ENCODE measurements around the gene RANBP9. TPM values are rescaled to one million over a fixed set of nuclear protein-coding genes. Genes with fewer than 3 reads are reported as not detected.

RANBP9 gene
- total RNA-seq, 1 experiment from 2014 or later, result 57.4 TPM

- no peaks in the 10 kb centered on the region for H3K9me3 ChIP-seq (ENCODE audit: low read depth, low read length, poor library complexity, severe bottlenecking)
- ChIA-PET POLR2A (ENCODE audit: low non-redundant PET) (no interaction called here), CTCF (no interaction called here)
- no peak for DNase-seq (ENCODE audit: low spot score)
- no peak overlapping the region for H3K4me3 ChIP-seq (ENCODE audit: low read depth, low read length, poor library complexity, severe bottlenecking)
- no peak for TF ChIP-seq EZH2 (IDR thresholded peaks at IDR 0.05; ENCODE audit: borderline replicate concordance, low read depth, low read length, poor library complexity, severe bottlenecking)
- TF ChIP-seq CTCF (conservative IDR thresholded peaks at IDR 0.05; ENCODE audit: low read depth, low read length), result no peak
- H3K27ac ChIP-seq (ENCODE audit: low read depth, low read length, poor library complexity, severe bottlenecking), result no peak overlapping the region
- BruUV-seq (replicated peaks), result no TSS peak
- H3K4me1 ChIP-seq (ENCODE audit: insufficient read depth, low read length, poor library complexity, severe bottlenecking), result peaks cover 15% of the 10 kb centered on the region
- peaks cover 6% of the 10 kb centered on the region for H3K36me3 ChIP-seq (ENCODE audit: insufficient read depth, low read length, poor library complexity, severe bottlenecking)
- intact Hi-C loops (cut with micrococcal nuclease; ENCODE audit: unreplicated experiment), result no loop called here
- no peaks in the 10 kb centered on the region for H3K27me3 ChIP-seq (replicated peaks; ENCODE audit: insufficient read depth, low read depth, low read length, poor library complexity)
Measured at GRCh38 chr6:13611715-13612114, 99.9 kb downstream of the RANBP9 start.

GRCh38 chr6:13605634-13606033 is 106.0 kb downstream of the RANBP9 start:
- no TSS peak for BruUV-seq (replicated peaks)
- no peaks in the 10 kb centered on the region for H3K4me1 ChIP-seq (ENCODE audit: insufficient read depth, low read length, poor library complexity, severe bottlenecking)
- POLR2A ChIA-PET (ENCODE audit: low non-redundant PET), result no interaction called here
- TF ChIP-seq EZH2 (IDR thresholded peaks at IDR 0.05; ENCODE audit: borderline replicate concordance, low read depth, low read length, poor library complexity, severe bottlenecking) (no peak), CTCF (conservative IDR thresholded peaks at IDR 0.05; ENCODE audit: low read depth, low read length) (no peak)
- intact Hi-C loops (cut with micrococcal nuclease; ENCODE audit: unreplicated experiment), result no loop called here
- no peak overlapping the region for H3K4me3 ChIP-seq (ENCODE audit: low read depth, low read length, poor library complexity, severe bottlenecking)
- DNase-seq (ENCODE audit: low spot score), result no peak
- no peaks in the 10 kb centered on the region for H3K9me3 ChIP-seq (ENCODE audit: low read depth, low read length, poor library complexity, severe bottlenecking)
- CTCF ChIA-PET, result no interaction called here
- no peaks in the 10 kb centered on the region for H3K36me3 ChIP-seq (ENCODE audit: insufficient read depth, low read length, poor library complexity, severe bottlenecking)
- H3K27ac ChIP-seq (ENCODE audit: low read depth, low read length, poor library complexity, severe bottlenecking), result no peak overlapping the region
- H3K27me3 ChIP-seq (replicated peaks; ENCODE audit: insufficient read depth, low read depth, low read length, poor library complexity), result no peaks in the 10 kb centered on the region

- Histone ChIP-seq H3K27ac (ENCODE audit: low read depth, low read length, poor library complexity, severe bottlenecking) (no peak overlapping the region), H3K36me3 (ENCODE audit: insufficient read depth, low read length, poor library complexity, severe bottlenecking) (no peaks in the 10 kb centered on the region), H3K4me1 (ENCODE audit: insufficient read depth, low read length, poor library complexity, severe bottlenecking) (no peaks in the 10 kb centered on the region), H3K9me3 (ENCODE audit: low read depth, low read length, poor library complexity, severe bottlenecking) (no peaks in the 10 kb centered on the region), H3K27me3 (replicated peaks; ENCODE audit: insufficient read depth, low read depth, low read length, poor library complexity) (no peaks in the 10 kb centered on the region), H3K4me3 (ENCODE audit: low read depth, low read length, poor library complexity, severe bottlenecking) (no peak overlapping the region)
- no TSS peak for BruUV-seq (replicated peaks)
- no peak for TF ChIP-seq EZH2 (IDR thresholded peaks at IDR 0.05; ENCODE audit: borderline replicate concordance, low read depth, low read length, poor library complexity, severe bottlenecking)
- no peak for TF ChIP-seq CTCF (conservative IDR thresholded peaks at IDR 0.05; ENCODE audit: low read depth, low read length)
- intact Hi-C loops (cut with micrococcal nuclease; ENCODE audit: unreplicated experiment), result no loop called here
- ChIA-PET CTCF (no interaction called here), POLR2A (ENCODE audit: low non-redundant PET) (interaction anchor here (0.7 kb wide), 1 partner anchor 215 kb away, joined by 4 read pairs; no protein-coding TSS in a partner anchor)
- DNase-seq (ENCODE audit: low spot score), result no peak
Measured at GRCh38 chr6:13604546-13605416, 106.9 kb downstream of the RANBP9 start.
